Measurements from ENCODE around the gene GPS1.

GPS1 gene

GRCh38 chr17:82095777-82096708 is 44.3 kb downstream of the GPS1 start:
- TF ChIP-seq ZNF70 (CRISPR knock-in tag; IDR thresholded peaks at IDR 0.05): no peak
- no peak for TF ChIP-seq RARB (CRISPR knock-in tag; IDR thresholded peaks at IDR 0.05)
- no peak for TF ChIP-seq ESRRG (CRISPR knock-in tag; IDR thresholded peaks at IDR 0.05)
- TF ChIP-seq GLIS3 (CRISPR knock-in tag; IDR thresholded peaks at IDR 0.05): no peak
- no peak for TF ChIP-seq BACH2 (CRISPR knock-in tag; IDR thresholded peaks at IDR 0.05; ENCODE audit: borderline replicate concordance)
- no peak for TF ChIP-seq ZNF565 (CRISPR knock-in tag; conservative IDR thresholded peaks at IDR 0.05; ENCODE audit: low read depth)
- TF ChIP-seq ZFP30 (CRISPR knock-in tag; IDR thresholded peaks at IDR 0.05): no peak
- ATAC-seq: no peak

- no peak for ATAC-seq
Measured at GRCh38 chr17:82096709-82097183, 45.0 kb downstream of the GPS1 start.

More at GRCh38 chr17:82096709-82097183, 45.0 kb downstream of the GPS1 start:
- TF ChIP-seq TCF4 (CRISPR knock-in tag; IDR thresholded peaks at IDR 0.05; ENCODE audit: borderline replicate concordance) (no peak), ISL1 (CRISPR knock-in tag; IDR thresholded peaks at IDR 0.05) (no peak), BACH2 (CRISPR knock-in tag; IDR thresholded peaks at IDR 0.05; ENCODE audit: borderline replicate concordance) (no peak), PPARA (CRISPR knock-in tag; IDR thresholded peaks at IDR 0.05; ENCODE audit: borderline replicate concordance) (no peak), ZC3H10 (CRISPR knock-in tag; IDR thresholded peaks at IDR 0.05) (no peak), TOX (CRISPR knock-in tag; IDR thresholded peaks at IDR 0.05; ENCODE audit: borderline replicate concordance) (no peak), RARB (CRISPR knock-in tag; IDR thresholded peaks at IDR 0.05) (no peak), ZNF565 (CRISPR knock-in tag; conservative IDR thresholded peaks at IDR 0.05; ENCODE audit: low read depth) (no peak), CREB5 (CRISPR knock-in tag; IDR thresholded peaks at IDR 0.05; ENCODE audit: low read depth) (no peak), POU6F1 (CRISPR knock-in tag; IDR thresholded peaks at IDR 0.05; ENCODE audit: borderline replicate concordance, low read depth) (no peak), ZFP30 (CRISPR knock-in tag; IDR thresholded peaks at IDR 0.05) (no peak), OSR1 (CRISPR knock-in tag; IDR thresholded peaks at IDR 0.05) (no peak), GLIS3 (CRISPR knock-in tag; IDR thresholded peaks at IDR 0.05) (no peak), ARNTL (CRISPR knock-in tag; IDR thresholded peaks at IDR 0.05; ENCODE audit: borderline replicate concordance, low read depth) (no peak), TSHZ2 (CRISPR knock-in tag; IDR thresholded peaks at IDR 0.05) (no peak), PATZ1 (CRISPR knock-in tag; IDR thresholded peaks at IDR 0.05; ENCODE audit: borderline replicate concordance) (no peak), CSDC2 (CRISPR knock-in tag; IDR thresholded peaks at IDR 0.05) (no peak)
